ENCODE data around the gene CREG2. TPM values are rescaled to one million over a fixed set of nuclear protein-coding genes. Genes with fewer than 3 reads are reported as not detected.

CREG2 gene
- total RNA-seq, 4 donors from 2014 or later: not detected

GRCh38 chr2:101361121-101361520 lies 26.2 kb downstream of the CREG2 start:
- intact Hi-C loops (cut with DNase I; ENCODE audit: low total_unique reads) (no loop called here), in situ Hi-C loops (cut with MboI; ENCODE audit: low sequenced_read_pairs in 4 of 4) (no loop called here)
- H3K27ac ChIP-seq: no peak overlapping the region
- H3K27me3 ChIP-seq: no peaks in the 10 kb centered on the region
- no peak for TF ChIP-seq CTCF (IDR thresholded peaks at IDR 0.05 in 4 of 5, conservative IDR thresholded peaks at IDR 0.05 in 1 of 5)
- no peak for TF ChIP-seq POLR2A (IDR thresholded peaks at IDR 0.05)
- no peaks in the 10 kb centered on the region for H3K4me1 ChIP-seq
- H3K36me3 ChIP-seq: no peaks in the 10 kb centered on the region
- H3K9me3 ChIP-seq: no peaks in the 10 kb centered on the region
- H3K4me3 ChIP-seq: no peak overlapping the region
- DNase-seq (no peak), ATAC-seq (no peak)

- H3K9me3 ChIP-seq: no peaks in the 10 kb centered on the region
- DNase-seq: no peak
- no peak for TF ChIP-seq POLR2A (IDR thresholded peaks at IDR 0.05)
- TF ChIP-seq CTCF (IDR thresholded peaks at IDR 0.05 in 4 of 5, conservative IDR thresholded peaks at IDR 0.05 in 1 of 5): no peak
- no peak overlapping the region for H3K4me3 ChIP-seq
- no peaks in the 10 kb centered on the region for H3K4me1 ChIP-seq
- ATAC-seq: no peak
- intact Hi-C loops (cut with DNase I; ENCODE audit: low total_unique reads): no loop called here
- H3K27me3 ChIP-seq: no peaks in the 10 kb centered on the region
- H3K36me3 ChIP-seq: no peaks in the 10 kb centered on the region
- H3K27ac ChIP-seq: no peak overlapping the region
- in situ Hi-C loops (cut with MboI; ENCODE audit: low sequenced_read_pairs in 4 of 4): no loop called here
Measured at GRCh38 chr2:101360232-101360631, 27.1 kb downstream of the CREG2 start.

GRCh38 chr2:101359410-101359954 lies 27.8 kb downstream of the CREG2 start:
- Histone ChIP-seq H3K9me3 (no peaks in the 10 kb centered on the region), H3K4me1 (no peaks in the 10 kb centered on the region), H3K27me3 (no peaks in the 10 kb centered on the region), H3K27ac (no peak overlapping the region), H3K36me3 (no peaks in the 10 kb centered on the region), H3K4me3 (no peak overlapping the region)
- intact Hi-C loops (cut with DNase I; ENCODE audit: low total_unique reads) (no loop called here), in situ Hi-C loops (cut with MboI; ENCODE audit: low sequenced_read_pairs in 4 of 4) (no loop called here)
- DNase-seq (no peak), ATAC-seq (no peak)
- no peak for TF ChIP-seq POLR2A (IDR thresholded peaks at IDR 0.05)
- no peak for TF ChIP-seq CTCF (IDR thresholded peaks at IDR 0.05 in 4 of 5, conservative IDR thresholded peaks at IDR 0.05 in 1 of 5)

- intact Hi-C loops (cut with DNase I; ENCODE audit: low total_unique reads): no loop called here
- DNase-seq (no peak), ATAC-seq (no peak)
- Histone ChIP-seq H3K9me3 (no peaks in the 10 kb centered on the region), H3K27me3 (no peaks in the 10 kb centered on the region), H3K4me3 (no peak overlapping the region), H3K27ac (no peak overlapping the region), H3K4me1 (no peaks in the 10 kb centered on the region), H3K36me3 (no peaks in the 10 kb centered on the region)
- no peak for TF ChIP-seq POLR2A (IDR thresholded peaks at IDR 0.05)
- TF ChIP-seq CTCF (IDR thresholded peaks at IDR 0.05 in 4 of 5, conservative IDR thresholded peaks at IDR 0.05 in 1 of 5): no peak
- in situ Hi-C loops (cut with MboI; ENCODE audit: low sequenced_read_pairs in 4 of 4): no loop called here
Measured at GRCh38 chr2:101357376-101357775, 29.9 kb downstream of the CREG2 start.

GRCh38 chr2:101356521-101356920 lies 30.8 kb downstream of the CREG2 start:
- ATAC-seq: no peak
- Histone ChIP-seq H3K4me1 (no peaks in the 10 kb centered on the region), H3K27me3 (no peaks in the 10 kb centered on the region), H3K4me3 (no peak overlapping the region), H3K36me3 (no peaks in the 10 kb centered on the region), H3K9me3 (no peaks in the 10 kb centered on the region), H3K27ac (no peak overlapping the region)
- DNase-seq: no peak
- no peak for TF ChIP-seq POLR2A (IDR thresholded peaks at IDR 0.05)
- TF ChIP-seq CTCF (IDR thresholded peaks at IDR 0.05 in 4 of 5, conservative IDR thresholded peaks at IDR 0.05 in 1 of 5): no peak
- intact Hi-C loops (cut with DNase I; ENCODE audit: low total_unique reads) (no loop called here), in situ Hi-C loops (cut with MboI; ENCODE audit: low sequenced_read_pairs in 4 of 4) (no loop called here)

Data from gastrocnemius medialis (tissue), 4 donors.